Gastroesophageal sphincter (tissue), 3 donors: ENCODE results near the gene POC1A.

Experiments
- POLR2A ChIP-seq, 2 donors: fragments of 450-650 bp; IDR thresholded peaks; one replicate each; pipeline ENCODE4 v1.6.1; 2017; ENCODE audit warnings: antibody characterized with exemption in 2 of 2, mild to moderate bottlenecking in 2 of 2, moderate library complexity in 1 of 2
- TF ChIP-seq, protein P1 (sequence below), 4 experiments: fragments of 200-600 bp in 2 of 4; fragments of 450-650 bp in 2 of 4; sonication (generic) in 1 of 4; IDR thresholded peaks; one replicate each; pipeline ENCODE4 v1.5.1; 2017 to 2019; ENCODE audit warnings: antibody characterized with exemption in 4 of 4, mild to moderate bottlenecking in 2 of 4, moderate library complexity in 2 of 4

DNA sequence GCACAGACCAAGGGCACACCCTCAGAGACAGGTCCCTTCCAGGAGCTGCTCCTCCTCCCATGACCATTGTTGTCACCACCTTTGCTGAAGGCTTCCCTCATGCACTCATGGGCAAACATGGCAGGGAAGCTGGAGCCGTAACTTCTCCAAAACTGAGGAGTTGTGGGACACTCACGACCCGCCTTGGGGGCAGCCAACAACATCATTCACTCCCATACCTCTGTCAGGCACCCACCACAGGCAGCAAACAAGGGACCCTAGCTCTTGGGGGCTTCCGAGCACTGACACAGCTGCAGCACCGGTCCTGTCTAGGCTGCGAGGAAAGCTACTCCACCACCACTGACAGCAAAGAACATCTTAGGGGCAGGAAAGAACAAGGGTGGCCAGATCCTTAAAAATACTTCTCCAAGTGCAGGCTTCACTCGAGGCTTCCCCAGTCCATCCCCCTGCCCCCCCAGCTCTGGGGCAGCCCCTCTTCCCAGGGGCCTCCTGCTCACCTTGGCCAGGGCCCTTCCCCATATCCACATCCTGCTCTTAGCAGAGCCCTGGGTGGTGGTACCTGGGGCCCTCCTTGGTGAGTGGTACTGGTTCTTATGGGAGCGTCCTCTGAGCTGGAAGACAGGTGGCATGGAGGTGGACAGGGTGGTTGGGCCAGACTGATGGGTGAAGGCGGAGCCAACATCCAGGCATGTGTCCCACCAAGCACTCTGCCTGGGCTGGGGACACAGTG, 69.8 kb downstream of the POC1A start:
- no peak for TF ChIP-seq POLR2A (IDR thresholded peaks at IDR 0.05)
- TF ChIP-seq, protein P1, sequence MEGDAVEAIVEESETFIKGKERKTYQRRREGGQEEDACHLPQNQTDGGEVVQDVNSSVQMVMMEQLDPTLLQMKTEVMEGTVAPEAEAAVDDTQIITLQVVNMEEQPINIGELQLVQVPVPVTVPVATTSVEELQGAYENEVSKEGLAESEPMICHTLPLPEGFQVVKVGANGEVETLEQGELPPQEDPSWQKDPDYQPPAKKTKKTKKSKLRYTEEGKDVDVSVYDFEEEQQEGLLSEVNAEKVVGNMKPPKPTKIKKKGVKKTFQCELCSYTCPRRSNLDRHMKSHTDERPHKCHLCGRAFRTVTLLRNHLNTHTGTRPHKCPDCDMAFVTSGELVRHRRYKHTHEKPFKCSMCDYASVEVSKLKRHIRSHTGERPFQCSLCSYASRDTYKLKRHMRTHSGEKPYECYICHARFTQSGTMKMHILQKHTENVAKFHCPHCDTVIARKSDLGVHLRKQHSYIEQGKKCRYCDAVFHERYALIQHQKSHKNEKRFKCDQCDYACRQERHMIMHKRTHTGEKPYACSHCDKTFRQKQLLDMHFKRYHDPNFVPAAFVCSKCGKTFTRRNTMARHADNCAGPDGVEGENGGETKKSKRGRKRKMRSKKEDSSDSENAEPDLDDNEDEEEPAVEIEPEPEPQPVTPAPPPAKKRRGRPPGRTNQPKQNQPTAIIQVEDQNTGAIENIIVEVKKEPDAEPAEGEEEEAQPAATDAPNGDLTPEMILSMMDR (IDR thresholded peaks at IDR 0.05), result no peak
